ENCODE data around the gene COL5A1.

The COL5A1 gene

GRCh38 chr9:134770972-134771971 is 129.7 kb downstream of the COL5A1 start:
- no peak for DNase-seq (ENCODE audit: low spot score)

- DNase-seq (ENCODE audit: low spot score) = no peak
These were observed 130.7 kb downstream of the COL5A1 start for GRCh38 chr9:134772331-134772730.

- DNase-seq (ENCODE audit: low spot score) = no peak
These were observed 132.2 kb downstream of the COL5A1 start for GRCh38 chr9:134773842-134774241.

- DNase-seq (ENCODE audit: low spot score) = no peak
These were observed 132.8 kb downstream of the COL5A1 start for GRCh38 chr9:134774410-134774809.

GRCh38 chr9:134775081-134775951 is 133.7 kb downstream of the COL5A1 start:
- DNase-seq (ENCODE audit: low spot score) = no peak

GRCh38 chr9:134776080-134776796 is 134.6 kb downstream of the COL5A1 start:
- DNase-seq (ENCODE audit: low spot score) = no peak

- no peak for DNase-seq (ENCODE audit: low spot score)
These were observed 135.6 kb downstream of the COL5A1 start for GRCh38 chr9:134777153-134777552.

- DNase-seq (ENCODE audit: low spot score) = no peak
These were observed 136.6 kb downstream of the COL5A1 start for GRCh38 chr9:134778156-134778555.

- DNase-seq (ENCODE audit: low spot score) = peak; percentile 66
These were observed 137.3 kb downstream of the COL5A1 start for GRCh38 chr9:134778841-134779411.

- DNase-seq (ENCODE audit: low spot score) = no peak
These were observed 138.0 kb downstream of the COL5A1 start for GRCh38 chr9:134779640-134780039.

- DNase-seq (ENCODE audit: low spot score) = peak; percentile 57
These were observed 140.1 kb downstream of the COL5A1 start for GRCh38 chr9:134781591-134782302.

- DNase-seq (ENCODE audit: low spot score) = no peak
These were observed 141.5 kb downstream of the COL5A1 start for GRCh38 chr9:134782921-134783698.

GRCh38 chr9:134783699-134784039 is 142.1 kb downstream of the COL5A1 start:
- DNase-seq (ENCODE audit: low spot score) = no peak

- no peak for DNase-seq (ENCODE audit: low spot score)
These were observed 143.1 kb downstream of the COL5A1 start for GRCh38 chr9:134784577-134785305.

- DNase-seq (ENCODE audit: low spot score) = no peak
These were observed 143.9 kb downstream of the COL5A1 start for GRCh38 chr9:134785325-134786108.

- no peak for DNase-seq (ENCODE audit: low spot score)
These were observed 146.3 kb downstream of the COL5A1 start for GRCh38 chr9:134787601-134788531.

GRCh38 chr9:134789168-134789567 is 147.6 kb downstream of the COL5A1 start:
- no peak for DNase-seq (ENCODE audit: low spot score)

GRCh38 chr9:134791009-134791408 is 149.4 kb downstream of the COL5A1 start:
- DNase-seq (ENCODE audit: low spot score) = no peak

Data from D341Med (cell line).